ENCODE results near the gene DNLZ. TPM values are rescaled to one million over a fixed set of nuclear protein-coding genes. Genes with fewer than 3 reads are reported as not detected.

The DNLZ gene
- total and polyA plus RNA-seq, 5 donors: 15.2 to 24.9 (median 20.4) TPM

- DNase-seq (no peak), ATAC-seq (no peak)
- peaks cover 2% of the 10 kb centered on the region for H3K4me1 ChIP-seq (ENCODE audit: control insufficient read depth, insufficient read depth, low read length)
- intact Hi-C loops (cut with DNase I): no loop called here
- H3K27me3 ChIP-seq (ENCODE audit: control insufficient read depth, insufficient read depth): no peaks in the 10 kb centered on the region
- 65% methylated on average over 34 of the region's 34 CpGs for WGBS
- no peaks in the 10 kb centered on the region for H3K9me3 ChIP-seq (ENCODE audit: control insufficient read depth, low read length)
- H3K4me3 ChIP-seq (ENCODE audit: low read length): no peak overlapping the region
- H3K27ac ChIP-seq (ENCODE audit: low read length): no peak overlapping the region
Observed at GRCh38 chr9:136347472-136348256, 15.9 kb downstream of the DNLZ start.

- H3K27ac ChIP-seq (ENCODE audit: low read length): no peak overlapping the region
- peaks cover 2% of the 10 kb centered on the region for H3K4me1 ChIP-seq (ENCODE audit: control insufficient read depth, insufficient read depth, low read length)
- no peak for ATAC-seq
- H3K27me3 ChIP-seq (ENCODE audit: control insufficient read depth, insufficient read depth): no peaks in the 10 kb centered on the region
- H3K9me3 ChIP-seq (ENCODE audit: control insufficient read depth, low read length): no peaks in the 10 kb centered on the region
- no peak overlapping the region for H3K4me3 ChIP-seq (ENCODE audit: low read length)
- no peak for DNase-seq
- intact Hi-C loops (cut with DNase I): no loop called here
- 80% methylated on average over 20 of the region's 20 CpGs for WGBS
Observed at GRCh38 chr9:136346927-136347465, 16.5 kb downstream of the DNLZ start.

- intact Hi-C loops (cut with DNase I): no loop called here
- H3K27me3 ChIP-seq (ENCODE audit: control insufficient read depth, insufficient read depth): no peaks in the 10 kb centered on the region
- no peaks in the 10 kb centered on the region for H3K9me3 ChIP-seq (ENCODE audit: control insufficient read depth, low read length)
- 32% methylated on average over 10 of the region's 10 CpGs for WGBS
- ATAC-seq (no peak), DNase-seq (no peak)
- peaks cover 2% of the 10 kb centered on the region for H3K4me1 ChIP-seq (ENCODE audit: control insufficient read depth, insufficient read depth, low read length)
- no peak overlapping the region for H3K4me3 ChIP-seq (ENCODE audit: low read length)
- peak overlapping the region; percentile 20 for H3K27ac ChIP-seq (ENCODE audit: low read length)
Observed at GRCh38 chr9:136346157-136346481, 17.4 kb downstream of the DNLZ start.

- H3K27ac ChIP-seq (ENCODE audit: low read length): peak overlapping the region; percentile 18
- DNase-seq: peak; percentile 88 to 95 (median 91)
- intact Hi-C loops (cut with DNase I): no loop called here
- ATAC-seq: peak; percentile 50 to 52
- peaks cover 2% of the 10 kb centered on the region for H3K4me1 ChIP-seq (ENCODE audit: control insufficient read depth, insufficient read depth, low read length)
- no peaks in the 10 kb centered on the region for H3K9me3 ChIP-seq (ENCODE audit: control insufficient read depth, low read length)
- H3K27me3 ChIP-seq (ENCODE audit: control insufficient read depth, insufficient read depth): no peaks in the 10 kb centered on the region
- WGBS: 26% methylated on average over 43 of the region's 43 CpGs
- no peak overlapping the region for H3K4me3 ChIP-seq (ENCODE audit: low read length)
Observed at GRCh38 chr9:136345281-136346156, 18.0 kb downstream of the DNLZ start.

- ATAC-seq (no peak), DNase-seq (no peak)
- H3K4me3 ChIP-seq (ENCODE audit: low read length): no peak overlapping the region
- no peaks in the 10 kb centered on the region for H3K9me3 ChIP-seq (ENCODE audit: control insufficient read depth, low read length)
- no peaks in the 10 kb centered on the region for H3K27me3 ChIP-seq (ENCODE audit: control insufficient read depth, insufficient read depth)
- peak overlapping the region; percentile 18 for H3K27ac ChIP-seq (ENCODE audit: low read length)
- H3K4me1 ChIP-seq (ENCODE audit: control insufficient read depth, insufficient read depth, low read length): peaks cover 2% of the 10 kb centered on the region
- intact Hi-C loops (cut with DNase I): no loop called here
- WGBS: 59% methylated on average over 21 of the region's 21 CpGs
Observed at GRCh38 chr9:136344544-136345280, 18.8 kb downstream of the DNLZ start.

GRCh38 chr9:136343884-136344269 lies 19.7 kb downstream of the DNLZ start:
- intact Hi-C loops (cut with DNase I): no loop called here
- WGBS: 85% methylated on average over 24 of the region's 24 CpGs
- peaks cover 2% of the 10 kb centered on the region for H3K4me1 ChIP-seq (ENCODE audit: control insufficient read depth, insufficient read depth, low read length)
- no peaks in the 10 kb centered on the region for H3K27me3 ChIP-seq (ENCODE audit: control insufficient read depth, insufficient read depth)
- no peak overlapping the region for H3K4me3 ChIP-seq (ENCODE audit: low read length)
- ATAC-seq (no peak), DNase-seq (no peak)
- no peaks in the 10 kb centered on the region for H3K9me3 ChIP-seq (ENCODE audit: control insufficient read depth, low read length)
- H3K27ac ChIP-seq (ENCODE audit: low read length): no peak overlapping the region

- no peak overlapping the region for H3K4me3 ChIP-seq (ENCODE audit: low read length)
- H3K27ac ChIP-seq (ENCODE audit: low read length): peak overlapping the region; percentile 75
- WGBS: 53% methylated on average over 23 of the region's 23 CpGs
- peak; percentile 6 to 17 for ATAC-seq
- intact Hi-C loops (cut with DNase I): no loop called here
- no peaks in the 10 kb centered on the region for H3K27me3 ChIP-seq (ENCODE audit: control insufficient read depth, insufficient read depth)
- DNase-seq: peak in 2 of 3 donors; percentile 83 to 89
- peaks cover 2% of the 10 kb centered on the region for H3K4me1 ChIP-seq (ENCODE audit: control insufficient read depth, insufficient read depth, low read length)
- H3K9me3 ChIP-seq (ENCODE audit: control insufficient read depth, low read length): no peaks in the 10 kb centered on the region
Observed at GRCh38 chr9:136343121-136343883, 20.2 kb downstream of the DNLZ start.

GRCh38 chr9:136342181-136343120 lies 21.1 kb downstream of the DNLZ start:
- peak overlapping the region; percentile 75 for H3K27ac ChIP-seq (ENCODE audit: low read length)
- peak; percentile 87 to 97 (median 96) for DNase-seq
- H3K4me1 ChIP-seq (ENCODE audit: control insufficient read depth, insufficient read depth, low read length): peaks cover 2% of the 10 kb centered on the region
- no peaks in the 10 kb centered on the region for H3K9me3 ChIP-seq (ENCODE audit: control insufficient read depth, low read length)
- WGBS: 12% methylated on average over 60 of the region's 60 CpGs
- ATAC-seq: peak; percentile 68 to 69
- peak overlapping the region; percentile 32 for H3K4me3 ChIP-seq (ENCODE audit: low read length)
- no peaks in the 10 kb centered on the region for H3K27me3 ChIP-seq (ENCODE audit: control insufficient read depth, insufficient read depth)
- intact Hi-C loops (cut with DNase I): no loop called here

GRCh38 chr9:136341769-136342168 lies 21.8 kb downstream of the DNLZ start:
- intact Hi-C loops (cut with DNase I): no loop called here
- Histone ChIP-seq H3K27ac (ENCODE audit: low read length) (peak overlapping the region; percentile 75), H3K4me1 (ENCODE audit: control insufficient read depth, insufficient read depth, low read length) (peaks cover 2% of the 10 kb centered on the region), H3K27me3 (ENCODE audit: control insufficient read depth, insufficient read depth) (no peaks in the 10 kb centered on the region), H3K4me3 (ENCODE audit: low read length) (no peak overlapping the region), H3K9me3 (ENCODE audit: control insufficient read depth, low read length) (no peaks in the 10 kb centered on the region)
- DNase-seq (peak in 1 of 3 donors; percentile 64), ATAC-seq (no peak)
- 53% methylated on average over 10 of the region's 10 CpGs for WGBS
